HepG2 (cell line): ENCODE data around the gene SDK2. TPM values are rescaled to one million over a fixed set of nuclear protein-coding genes. Genes with fewer than 3 reads are reported as not detected.

Experiments
- ATAC-seq: fragments of 200-7000 bp; cut with Tn5 transposase; 3 replicates; pipeline ENCODE4 v1.9.1; 2020; ENCODE audit warnings: mild to moderate bottlenecking, moderate library complexity
- BruUV-seq: library from RNA; stranded (reverse); fragments of 400-500 nt; replicated peaks from 2 replicates; lab custom pipeline; 2021; lab: Mats Ljungman, UMichigan
- CTCF ChIA-PET: fragments of 300-600 bp; formaldehyde crosslinking; extraction: SDS; loops from one replicate; lab custom pipeline; 2021; ENCODE audit warnings: low total read pairs, inconsistent platforms, low intra/inter-chr PET ratio; lab: Yijun Ruan, JAX
- POLR2A ChIA-PET: fragments of 350-600 bp; sonication (Branson Sonifier 250); formaldehyde crosslinking; loops from one replicate; lab custom pipeline; 2020; ENCODE audit warnings: antibody characterized with exemption, inconsistent platforms; lab: Yijun Ruan, JAX
- DNase-seq: peaks from one replicate; pipeline ENCODE4 v3.0.0-alpha.2; 2015; ENCODE audit warnings: low spot score
- FAIRE-seq: peaks from 3 replicates; lab custom pipeline; 2011; peaks lifted over from hg19 to GRCh38; lab: Jason Lieb, UNC
- H2AFZ ChIP-seq: one replicate; pipeline ENCODE4 v1.6.1; 2011; ENCODE audit warnings: low read length, inconsistent platforms
- H3K27ac ChIP-seq: fragments of 300-600 bp; 3 replicates; pipeline ENCODE4 v1.8.0; 2011; ENCODE audit warnings: mixed run types, mild to moderate bottlenecking, mixed read lengths, low read length, inconsistent platforms; ENCODE audit not compliant: insufficient read depth; ENCODE audit errors: extremely low read length
- H3K27me3 ChIP-seq, 2 experiments: fragments of 200-600 bp in 1 of 2; 2 replicates in 1 of 2; 3 replicates in 1 of 2; pipeline versions ENCODE4 v1.6.0 to v1.8.0; 2011; ENCODE audit warnings: low read length in 2 of 2, mild to moderate bottlenecking in 2 of 2, moderate library complexity in 2 of 2, inconsistent platforms in 1 of 2; ENCODE audit not compliant: insufficient read depth in 2 of 2, control insufficient read depth in 1 of 2
- H3K36me3 ChIP-seq, 2 experiments: fragments of 200-600 bp in 1 of 2; replicated peaks in 1 of 2; 2 replicates in 1 of 2; 3 replicates in 1 of 2; pipeline versions ENCODE4 v1.5.1 to v1.8.0; 2011; ENCODE audit warnings: low read length in 2 of 2, inconsistent platforms in 1 of 2; ENCODE audit not compliant: insufficient read depth in 2 of 2, control insufficient read depth in 1 of 2
- H3K4me1 ChIP-seq: 2 replicates; pipeline ENCODE4 v1.5.1; 2012; ENCODE audit warnings: low read length, inconsistent platforms; ENCODE audit not compliant: insufficient read depth
- H3K4me2 ChIP-seq: 2 replicates; pipeline ENCODE4 v1.6.0; 2011; ENCODE audit warnings: low read depth, low read length, inconsistent platforms
- H3K4me3 ChIP-seq, 3 experiments: fragments of 200-600 bp in 1 of 3; sonication (generic), shearing (Covaris generic) in 1 of 3; replicated peaks in 1 of 3; 2 replicates each; pipeline ENCODE4 v1.5.1; 2011 to 2016; ENCODE audit warnings: low read length in 3 of 3, inconsistent platforms in 2 of 3, low read depth in 2 of 3, mild to moderate bottlenecking in 2 of 3, control low read depth in 1 of 3, mixed read lengths in 1 of 3; ENCODE audit not compliant: insufficient read depth in 1 of 3
- H3K79me2 ChIP-seq: one replicate; pipeline ENCODE4 v1.6.1; 2011; ENCODE audit warnings: low read length, inconsistent platforms; ENCODE audit not compliant: insufficient read depth
- H3K9ac ChIP-seq: 2 replicates; pipeline ENCODE4 v1.6.0; 2011; ENCODE audit warnings: mild to moderate bottlenecking, low read depth, low read length, inconsistent platforms; ENCODE audit not compliant: insufficient read depth
- H3K9me3 ChIP-seq: 2 replicates; pipeline ENCODE4 v1.5.1; 2012; ENCODE audit warnings: mild to moderate bottlenecking, low read length
- H4K20me1 ChIP-seq: 2 replicates; pipeline ENCODE4 v1.6.0; 2011; ENCODE audit warnings: inconsistent platforms, mild to moderate bottlenecking, low read length, moderate library complexity; ENCODE audit not compliant: insufficient read depth
- DNMT3B ChIP-seq: conservative IDR thresholded peaks from 2 replicates; pipeline ENCODE4 v1.6.1; 2016; ENCODE audit warnings: missing biosample characterization, control low read depth
- HDAC2 ChIP-seq: sonication (generic); formaldehyde crosslinking; IDR thresholded peaks from 2 replicates; pipeline ENCODE4 v1.4.0; 2020; ENCODE audit warnings: missing genetic modification reagents
- KLF12 ChIP-seq: sonication (generic); formaldehyde crosslinking; IDR thresholded peaks from 2 replicates; pipeline ENCODE4 v1.4.0; 2020; ENCODE audit warnings: missing genetic modification reagents, borderline replicate concordance
- NCOA1 ChIP-seq: sonication (generic); formaldehyde crosslinking; IDR thresholded peaks from 2 replicates; pipeline ENCODE4 v1.9.0; 2021; ENCODE audit warnings: missing genetic modification reagents
- NR2C2 ChIP-seq: sonication (generic); formaldehyde crosslinking; IDR thresholded peaks from 2 replicates; pipeline ENCODE4 v1.4.0; 2020; ENCODE audit warnings: missing genetic modification reagents, mild to moderate bottlenecking, moderate library complexity, borderline replicate concordance
- SPEN ChIP-seq: sonication (generic); formaldehyde crosslinking; IDR thresholded peaks from 2 replicates; pipeline ENCODE4 v1.5.1; 2020; ENCODE audit warnings: low read depth, mild to moderate bottlenecking, missing genetic modification reagents
- ZFP36L2 ChIP-seq: sonication (generic); formaldehyde crosslinking; IDR thresholded peaks from 2 replicates; pipeline ENCODE4 v1.4.0; 2020; ENCODE audit warnings: missing genetic modification reagents
- ZNF503 ChIP-seq: sonication (generic); formaldehyde crosslinking; IDR thresholded peaks from 2 replicates; pipeline ENCODE4 v1.4.0; 2020; ENCODE audit warnings: missing genetic modification reagents
- WGBS: methylation state at CpG from one replicate; pipeline ENCODE4 v1.1.6; 2017; ENCODE audit warnings: low lambda C conversion rate; 5-methylcytosine and 5-hydroxymethylcytosine counted together
- in situ Hi-C: cut with HindIII; loops from 2 replicates; pipeline ENCODE4 v1.10.0; 2017; ENCODE audit warnings: low pct_unique_long_range_greater_than_20kb; ENCODE audit not compliant: extremely low pct_ligation_motif_present
- intact Hi-C: fragments of 100-400 bp; cut with micrococcal nuclease; formaldehyde crosslinking; loops from one replicate; pipeline ENCODE4 v1.10.0; 2022; ENCODE audit not compliant: unreplicated experiment
- polyA plus RNA-seq, 8 experiments: library from polyadenylated mRNA; depleted of rRNA in 3 of 8; stranded (reverse) in 7 of 8; unstranded in 1 of 8; fragments of >200 nt; fragmentation: Illumina TruSeq in 4 of 8; extraction: Trizol in 4 of 8; gene quantifications; 2 replicates each; pipeline versions ENCODE4 v1.2.1 to v1.2.3, GENCODE V29; 2011 to 2016; ENCODE audit warnings: low read depth in 4 of 8, missing spikeins in 1 of 8, mixed read lengths in 1 of 8; ENCODE audit not compliant: insufficient read depth in 1 of 8
- total RNA-seq, 5 experiments: library from RNA; depleted of rRNA; stranded (reverse); fragments of >200 nt; fragmentation: Illumina TruSeq; extraction: Trizol; gene quantifications; 2 replicates each; pipeline ENCODE4 v1.2.3, GENCODE V29; 2016; ENCODE audit warnings: low read depth in 1 of 5
- TF ChIP-seq, protein P1 (sequence below): sonication (generic); formaldehyde crosslinking; IDR thresholded peaks from 2 replicates; pipeline ENCODE4 v1.5.0; 2020; ENCODE audit warnings: mild to moderate bottlenecking, missing genetic modification reagents, moderate library complexity

SDK2 gene
- total and polyA plus RNA-seq, 2 of the 13 experiments (the other 11 are each of a cell fraction or from before 2014, with no cell fraction given), result not detected

GRCh38 chr17:73684183-73684582, 39.9 kb upstream of the SDK2 start:
- TF ChIP-seq NCOA1 (no peak), ZNF503 (CRISPR knock-in tag) (no peak), NR2C2 (CRISPR knock-in tag) (no peak), DNMT3B (CRISPR knock-in tag) (no peak), KLF12 (CRISPR knock-in tag) (no peak), HDAC2 (no peak), SPEN (CRISPR knock-in tag) (no peak)
- TF ChIP-seq, all 625 proteins: peak for 0
- H3K4me3 ChIP-seq, result no peak overlapping the region
- H3K4me1 ChIP-seq, result peaks cover 9% of the 10 kb centered on the region
- no peak overlapping the region for H3K4me2 ChIP-seq
- H3K9ac ChIP-seq, result no peak overlapping the region
- H2AFZ ChIP-seq, result no peak overlapping the region
- ChIA-PET POLR2A (no interaction called here), CTCF (no interaction called here)
- H3K79me2 ChIP-seq, result no peaks in the 10 kb centered on the region
- no peak for FAIRE-seq
- no peak for DNase-seq
- ATAC-seq, result no peak
- H3K9me3 ChIP-seq, result peaks cover 5% of the 10 kb centered on the region; the same call in 1 of the 2 replicates
- WGBS, result 8% methylated on average over 3 of the region's 3 CpGs
- in situ Hi-C loops, result no loop called here
- H3K36me3 ChIP-seq, result no peaks in the 10 kb centered on the region
- H3K27ac ChIP-seq, result no peak overlapping the region
- no peaks in the 10 kb centered on the region for H4K20me1 ChIP-seq
- H3K27me3 ChIP-seq, result no peaks in the 10 kb centered on the region
- intact Hi-C loops, result no loop called here
- BruUV-seq, result no TSS peak

DNA sequence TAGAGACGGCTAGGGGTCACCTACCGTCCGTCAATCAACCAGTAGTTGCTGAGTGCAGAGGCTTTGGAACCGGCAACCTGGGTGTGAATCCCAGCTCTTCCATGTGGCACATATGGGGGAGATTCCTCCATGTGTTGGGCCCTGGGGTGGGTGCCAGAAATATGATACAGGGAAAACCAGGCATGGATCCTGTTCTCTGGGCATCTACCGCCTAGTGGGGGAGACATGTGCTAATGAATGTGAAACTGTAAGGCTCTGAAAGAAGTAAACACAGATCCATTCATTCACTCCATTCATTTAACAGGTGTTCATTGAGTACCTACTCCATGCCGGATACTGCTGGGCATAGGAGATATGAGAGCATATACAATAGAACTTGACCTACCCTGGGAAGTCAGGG, 39.5 kb upstream of the SDK2 start:
- H4K20me1 ChIP-seq, result no peaks in the 10 kb centered on the region
- no peaks in the 10 kb centered on the region for H3K79me2 ChIP-seq
- TF ChIP-seq ZFP36L2, result no peak
- TF ChIP-seq, protein P1, sequence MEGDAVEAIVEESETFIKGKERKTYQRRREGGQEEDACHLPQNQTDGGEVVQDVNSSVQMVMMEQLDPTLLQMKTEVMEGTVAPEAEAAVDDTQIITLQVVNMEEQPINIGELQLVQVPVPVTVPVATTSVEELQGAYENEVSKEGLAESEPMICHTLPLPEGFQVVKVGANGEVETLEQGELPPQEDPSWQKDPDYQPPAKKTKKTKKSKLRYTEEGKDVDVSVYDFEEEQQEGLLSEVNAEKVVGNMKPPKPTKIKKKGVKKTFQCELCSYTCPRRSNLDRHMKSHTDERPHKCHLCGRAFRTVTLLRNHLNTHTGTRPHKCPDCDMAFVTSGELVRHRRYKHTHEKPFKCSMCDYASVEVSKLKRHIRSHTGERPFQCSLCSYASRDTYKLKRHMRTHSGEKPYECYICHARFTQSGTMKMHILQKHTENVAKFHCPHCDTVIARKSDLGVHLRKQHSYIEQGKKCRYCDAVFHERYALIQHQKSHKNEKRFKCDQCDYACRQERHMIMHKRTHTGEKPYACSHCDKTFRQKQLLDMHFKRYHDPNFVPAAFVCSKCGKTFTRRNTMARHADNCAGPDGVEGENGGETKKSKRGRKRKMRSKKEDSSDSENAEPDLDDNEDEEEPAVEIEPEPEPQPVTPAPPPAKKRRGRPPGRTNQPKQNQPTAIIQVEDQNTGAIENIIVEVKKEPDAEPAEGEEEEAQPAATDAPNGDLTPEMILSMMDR (CRISPR knock-in tag), result 0 out of 2 replicates have a peak, but pooled peaks have one; percentile 3
- BruUV-seq, result no TSS peak
- peaks cover 5% of the 10 kb centered on the region; the same call in 1 of the 2 replicates for H3K9me3 ChIP-seq
- 58% methylated on average over 6 of the region's 6 CpGs for WGBS
- CTCF ChIA-PET, result no interaction called here
- intact Hi-C loops, result no loop called here
- no peak for FAIRE-seq
- no peak for ATAC-seq
- no peak overlapping the region for H3K27ac ChIP-seq
- H3K4me1 ChIP-seq, result peaks cover 9% of the 10 kb centered on the region
- H3K9ac ChIP-seq, result no peak overlapping the region
- DNase-seq, result no peak
- H3K36me3 ChIP-seq, result no peaks in the 10 kb centered on the region
- H2AFZ ChIP-seq, result no peak overlapping the region
- no peak overlapping the region for H3K4me2 ChIP-seq
- in situ Hi-C loops, result no loop called here
- H3K4me3 ChIP-seq, result no peak overlapping the region
- no peaks in the 10 kb centered on the region for H3K27me3 ChIP-seq
- POLR2A ChIA-PET, result no interaction called here
